Astrocyte of the spinal cord (primary cell): ENCODE results near the gene AMTN.

Experiments used
- DNase-seq: peaks from one replicate; pipeline ENCODE4 v3.0.0; 2011; ENCODE audit warnings: low read depth, low spot score
- H3K4me3 ChIP-seq: 2 replicates; pipeline ENCODE4 v1.5.1; 2011; ENCODE audit warnings: low read depth, mild to moderate bottlenecking, low read length, moderate library complexity
- CTCF ChIP-seq: IDR thresholded peaks from 2 replicates; pipeline ENCODE4 v1.5.1; 2012; ENCODE audit warnings: low read depth, mild to moderate bottlenecking, low read length, inconsistent platforms
- in situ Hi-C: cut with HindIII; loops from 2 replicates; pipeline ENCODE4 v1.10.0; 2017; ENCODE audit warnings: low sequenced_read_pairs

AMTN gene

DNA sequence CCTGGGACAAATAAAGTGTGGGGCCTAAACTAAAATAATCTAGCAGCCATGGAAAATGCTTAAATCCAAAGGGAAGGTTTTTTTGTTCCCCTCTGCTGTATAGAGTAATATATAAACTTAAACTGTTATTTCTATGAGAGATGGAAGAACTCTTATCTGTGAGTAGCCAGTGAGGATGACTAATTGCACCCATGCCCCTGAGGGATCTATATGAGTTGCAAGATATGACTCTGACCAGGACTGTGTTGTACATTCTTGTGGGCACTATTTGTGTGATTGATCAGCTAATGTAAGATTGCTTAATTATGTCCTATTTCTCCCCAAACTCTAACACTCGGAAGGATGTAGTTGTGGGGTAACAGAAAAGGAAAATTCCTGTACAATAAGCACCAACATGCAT lies 38.5 kb downstream of the AMTN start:
- in situ Hi-C loops, result no loop called here
- H3K4me3 ChIP-seq, result no peak overlapping the region
- no peak for DNase-seq
- no peak for TF ChIP-seq CTCF

DNA sequence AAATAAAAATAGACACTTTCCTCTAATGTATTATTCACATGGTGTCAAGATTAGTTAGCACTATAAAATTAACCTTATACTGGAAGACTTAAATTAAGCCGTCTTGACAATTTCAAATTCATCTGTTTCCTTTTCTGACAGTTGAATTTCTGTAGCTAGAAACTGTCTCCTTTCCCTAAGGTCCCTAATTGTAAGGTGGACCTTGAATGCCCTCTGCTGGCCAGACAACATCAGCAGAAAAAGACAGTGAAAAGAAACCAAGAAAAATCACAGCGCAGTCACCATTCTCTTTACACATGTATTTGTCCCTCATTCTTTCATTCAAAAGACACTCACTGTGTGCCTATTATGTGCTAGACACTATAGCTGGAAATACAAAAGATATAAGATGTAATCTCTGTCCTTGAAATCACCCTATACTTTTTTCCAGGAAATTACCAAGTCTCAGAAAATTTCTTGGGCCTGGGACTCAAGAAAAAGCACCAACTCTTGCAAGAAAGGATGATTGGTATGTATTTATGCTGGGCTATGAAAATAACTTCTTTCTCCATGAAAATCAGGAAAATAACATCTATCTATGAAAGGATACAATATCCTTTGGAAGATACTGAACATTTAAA lies 41.0 kb downstream of the AMTN start:
- TF ChIP-seq CTCF, result peak; percentile 85
- in situ Hi-C loops, result no loop called here
- DNase-seq, result peak; percentile 48
- H3K4me3 ChIP-seq, result no peak overlapping the region

DNA sequence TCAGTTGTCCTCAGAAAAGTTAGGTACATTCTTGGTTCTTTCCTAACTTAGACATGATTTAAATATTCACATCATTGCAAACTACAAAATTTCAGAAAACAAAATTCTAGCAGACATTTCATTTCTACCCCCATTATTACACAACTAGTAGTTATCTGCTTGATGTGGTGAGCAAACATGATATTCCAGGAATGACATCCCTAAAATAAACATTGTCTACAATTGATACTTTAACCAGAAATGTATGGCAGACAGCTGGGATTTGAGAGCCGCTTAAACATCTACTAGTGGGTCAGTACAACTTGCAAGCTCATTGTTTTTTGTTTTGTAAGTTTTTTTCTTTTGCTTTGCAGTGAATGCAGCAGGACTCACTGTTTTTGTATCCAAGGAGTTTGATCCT lies 41.6 kb downstream of the AMTN start:
- in situ Hi-C loops, result no loop called here
- no peak for TF ChIP-seq CTCF
- no peak for DNase-seq
- no peak overlapping the region for H3K4me3 ChIP-seq

GRCh38 chr4:70564033-70564432 lies 45.7 kb downstream of the AMTN start:
- DNase-seq, result no peak
- TF ChIP-seq CTCF, result no peak
- H3K4me3 ChIP-seq, result no peak overlapping the region
- in situ Hi-C loops, result no loop called here

GRCh38 chr4:70570796-70571195 lies 52.4 kb downstream of the AMTN start:
- TF ChIP-seq CTCF, result no peak
- in situ Hi-C loops, result no loop called here
- DNase-seq, result no peak
- no peak overlapping the region for H3K4me3 ChIP-seq

DNA sequence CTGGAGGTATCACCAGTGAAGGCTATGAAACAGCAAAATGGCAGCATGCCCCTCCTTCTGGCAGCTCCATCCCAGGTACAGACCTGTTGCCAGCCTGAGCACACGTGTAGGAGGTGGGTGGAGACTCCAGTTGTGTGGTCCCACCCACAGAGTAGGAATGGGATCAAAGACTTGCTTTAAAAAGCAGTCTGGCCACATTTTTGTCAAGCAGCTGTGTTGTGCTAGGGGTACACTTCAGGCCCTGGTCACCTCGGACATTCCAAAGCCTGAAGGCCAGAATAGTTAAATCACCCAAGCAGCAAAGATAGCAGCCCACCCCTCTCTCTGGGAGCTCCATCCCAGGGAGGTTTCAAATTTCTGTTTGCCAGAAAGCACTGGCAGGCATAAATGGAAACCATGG lies 53.4 kb downstream of the AMTN start:
- no peak for TF ChIP-seq CTCF
- in situ Hi-C loops, result no loop called here
- no peak overlapping the region for H3K4me3 ChIP-seq
- DNase-seq, result no peak

DNA sequence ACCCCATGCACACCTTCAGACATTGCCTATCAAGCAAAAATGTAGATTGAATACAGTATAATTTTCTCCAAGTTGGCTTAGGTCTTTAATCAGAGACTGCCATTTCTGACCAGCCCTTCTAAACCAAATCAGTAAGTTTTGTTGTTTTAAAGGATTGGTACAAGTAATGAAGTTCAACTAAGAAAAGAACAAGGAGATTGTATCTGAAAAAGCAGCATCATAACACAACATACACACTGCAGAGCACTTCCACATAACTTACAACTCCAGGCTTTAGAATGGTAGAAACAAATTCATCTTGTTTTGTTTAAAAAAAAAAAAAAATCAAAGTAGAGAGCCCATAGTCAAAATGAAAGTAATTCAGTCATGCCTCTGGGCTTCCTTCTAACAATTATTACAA lies 57.6 kb downstream of the AMTN start:
- no peak for DNase-seq
- in situ Hi-C loops, result no loop called here
- no peak for TF ChIP-seq CTCF
- H3K4me3 ChIP-seq, result no peak overlapping the region
